GM03348 (cell line): ENCODE results near the gene ELMO1.

ENCODE experiments used
- DNase-seq: peaks from one replicate; pipeline ENCODE4 v3.0.0; 2012; ENCODE audit warnings: low spot score

ELMO1 gene

GRCh38 chr7:36971515-36972139 lies 477.0 kb downstream of the ELMO1 start:
- DNase-seq, result no peak

GRCh38 chr7:36970551-36971514 lies 477.8 kb downstream of the ELMO1 start:
- DNase-seq, result no peak

- DNase-seq, result no peak
These were observed 479.3 kb downstream of the ELMO1 start for GRCh38 chr7:36969376-36969775.

GRCh38 chr7:36967387-36967786 lies 481.3 kb downstream of the ELMO1 start:
- DNase-seq, result peak; percentile 81

DNA sequence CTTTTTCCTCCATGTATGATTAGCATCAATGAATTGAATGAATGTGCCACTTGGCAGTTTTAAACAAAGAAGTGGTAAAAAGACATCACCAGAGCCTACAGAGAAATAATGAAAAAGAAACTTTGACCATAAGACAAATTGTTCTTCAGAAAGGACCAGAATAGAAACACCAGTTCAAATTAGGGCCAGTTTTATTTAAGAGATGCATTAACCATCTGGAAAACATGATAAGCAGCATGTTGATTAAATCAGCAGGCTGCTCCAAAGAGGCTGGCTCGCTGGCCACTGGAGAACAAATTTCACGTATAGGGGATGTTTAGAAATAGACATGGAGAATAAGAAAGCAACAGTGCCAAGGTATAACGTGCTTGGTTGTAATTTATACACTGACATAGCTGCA lies 482.0 kb downstream of the ELMO1 start:
- DNase-seq, result no peak

DNA sequence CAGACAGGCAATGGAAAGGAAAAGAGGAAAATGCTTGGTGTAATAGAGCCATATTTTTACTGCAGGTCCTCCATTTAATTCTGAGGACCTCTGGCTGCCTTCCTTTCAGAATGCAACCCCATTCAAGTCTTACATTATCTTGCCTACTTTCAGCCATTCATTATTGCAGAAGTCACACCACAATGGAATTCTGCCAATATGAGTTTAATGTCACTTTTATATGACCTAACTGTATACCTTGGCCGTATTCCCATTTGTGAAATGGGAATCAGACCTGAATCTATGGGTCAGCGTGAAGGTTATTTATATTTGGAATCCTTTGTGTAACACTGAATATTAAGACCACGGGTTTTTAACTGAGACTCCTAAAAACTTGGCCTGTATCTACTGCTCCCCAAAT lies 482.6 kb downstream of the ELMO1 start:
- no peak for DNase-seq

GRCh38 chr7:36965625-36966024 lies 483.0 kb downstream of the ELMO1 start:
- DNase-seq, result no peak

DNA sequence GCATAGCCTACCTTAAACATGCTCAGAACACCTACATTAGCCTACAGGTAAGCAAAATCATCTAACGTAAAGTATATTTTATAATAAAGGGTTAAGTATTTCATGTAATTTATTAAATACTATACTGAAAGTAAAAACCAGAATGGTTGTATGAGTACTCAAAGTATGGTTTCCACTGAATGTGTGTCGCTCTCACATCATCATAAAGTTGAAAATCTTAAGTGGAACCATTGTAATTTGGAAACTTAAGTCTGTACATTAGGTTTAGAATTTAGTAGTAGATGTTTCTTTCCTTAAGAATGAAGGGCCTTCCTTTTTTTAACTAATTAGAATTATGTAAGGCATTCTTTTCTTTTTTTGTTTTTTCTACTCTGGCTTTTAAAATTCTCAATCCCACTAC lies 484.4 kb downstream of the ELMO1 start:
- no peak for DNase-seq

DNA sequence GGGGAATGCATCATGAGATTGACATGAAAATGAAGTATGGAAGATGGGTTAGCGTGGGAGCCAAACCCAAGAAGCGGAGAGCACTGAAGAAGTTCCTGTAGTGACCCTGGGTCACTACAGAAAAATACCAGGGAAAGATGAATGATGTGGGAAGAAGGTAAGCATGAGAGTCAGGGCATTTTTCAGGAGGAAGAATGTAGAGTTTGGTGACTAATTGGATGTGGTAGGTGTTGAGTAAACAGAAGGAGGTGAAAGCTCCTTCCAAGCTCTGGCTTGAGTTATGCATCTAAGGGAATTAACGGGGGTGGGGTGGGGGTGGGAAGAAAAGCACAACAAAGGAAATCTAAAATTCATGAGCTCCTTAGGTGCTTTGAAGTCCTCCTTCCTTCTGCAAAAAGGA lies 486.3 kb downstream of the ELMO1 start:
- DNase-seq, result no peak

DNA sequence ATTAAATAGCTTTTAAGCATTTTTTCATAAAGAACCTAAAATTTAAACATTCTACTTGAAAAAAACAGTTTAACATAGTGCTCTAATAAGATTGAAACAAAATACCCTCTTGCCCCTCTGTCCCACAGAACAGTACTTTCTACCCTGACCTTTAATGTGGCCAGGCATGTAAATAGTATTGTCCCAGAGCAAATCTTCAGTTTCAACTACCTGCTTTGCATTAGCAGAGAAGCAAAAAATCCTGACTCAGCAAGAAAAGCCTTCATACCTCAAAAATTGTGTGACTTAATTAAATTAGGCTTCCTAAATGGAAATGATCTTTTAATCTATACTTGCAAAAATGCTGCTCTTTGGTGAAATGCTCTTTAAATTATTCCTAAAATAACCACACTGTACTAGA lies 487.0 kb downstream of the ELMO1 start:
- DNase-seq, result no peak

- DNase-seq, result no peak
These were observed 487.6 kb downstream of the ELMO1 start for GRCh38 chr7:36961097-36961496.

- no peak for DNase-seq
These were observed 488.6 kb downstream of the ELMO1 start for GRCh38 chr7:36960105-36960504.

- DNase-seq, result no peak
These were observed 490.4 kb downstream of the ELMO1 start for GRCh38 chr7:36958111-36958733.

- DNase-seq, result no peak
These were observed 491.0 kb downstream of the ELMO1 start for GRCh38 chr7:36957620-36958019.

- no peak for DNase-seq
These were observed 491.9 kb downstream of the ELMO1 start for GRCh38 chr7:36956814-36957213.

DNA sequence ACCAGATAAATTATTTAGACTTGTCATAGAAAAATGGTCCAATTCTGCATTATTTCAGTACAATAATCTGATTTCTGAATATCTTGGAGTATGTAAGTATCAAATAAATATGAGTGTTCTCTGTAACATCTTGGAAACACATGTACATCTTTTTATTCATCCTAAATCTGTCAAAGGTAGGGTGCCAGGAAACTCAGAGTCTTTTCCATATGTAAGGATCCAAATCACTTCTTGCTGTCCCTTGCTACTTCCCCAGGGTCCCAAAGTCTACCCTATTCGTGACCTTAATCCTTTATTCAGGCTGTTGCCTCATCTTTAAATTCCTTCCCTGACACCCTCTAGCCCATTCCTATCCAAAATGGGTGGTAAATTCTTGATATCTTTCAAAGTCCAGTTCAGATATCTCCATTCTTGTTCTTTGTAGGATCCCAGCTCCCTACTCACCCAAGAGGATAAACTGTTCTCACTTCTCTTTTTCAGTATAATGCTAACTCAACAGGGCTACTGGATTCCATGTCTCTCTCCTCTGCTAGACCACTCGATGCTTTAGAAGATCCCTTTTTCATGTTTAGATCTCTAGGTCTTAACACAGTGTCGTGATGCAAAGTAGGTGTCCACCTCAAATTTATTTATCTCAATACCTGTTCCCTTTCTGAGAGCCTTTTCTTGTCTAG lies 493.1 kb downstream of the ELMO1 start:
- no peak for DNase-seq

DNA sequence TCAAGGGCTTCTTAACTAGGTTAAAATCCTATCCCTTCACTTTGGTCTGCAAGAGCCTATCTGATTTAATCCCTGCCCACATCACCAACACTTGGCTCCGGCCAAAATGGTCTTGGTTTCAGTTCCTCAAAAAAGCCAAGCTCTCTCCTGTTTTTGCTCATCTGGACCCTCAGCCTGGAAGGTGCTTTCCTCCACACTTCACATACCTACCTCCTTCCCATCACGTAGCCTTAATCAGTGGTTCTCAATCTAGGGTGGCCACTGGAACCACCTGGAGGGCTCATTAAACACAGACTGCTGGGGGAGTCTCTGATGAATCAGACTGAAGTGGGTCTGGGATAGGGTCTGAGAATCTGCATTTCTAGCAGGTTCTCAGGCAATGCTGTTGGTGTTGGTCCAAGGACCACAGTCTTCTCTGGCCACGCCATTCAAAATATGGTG lies 497.4 kb downstream of the ELMO1 start:
- DNase-seq, result no peak

DNA sequence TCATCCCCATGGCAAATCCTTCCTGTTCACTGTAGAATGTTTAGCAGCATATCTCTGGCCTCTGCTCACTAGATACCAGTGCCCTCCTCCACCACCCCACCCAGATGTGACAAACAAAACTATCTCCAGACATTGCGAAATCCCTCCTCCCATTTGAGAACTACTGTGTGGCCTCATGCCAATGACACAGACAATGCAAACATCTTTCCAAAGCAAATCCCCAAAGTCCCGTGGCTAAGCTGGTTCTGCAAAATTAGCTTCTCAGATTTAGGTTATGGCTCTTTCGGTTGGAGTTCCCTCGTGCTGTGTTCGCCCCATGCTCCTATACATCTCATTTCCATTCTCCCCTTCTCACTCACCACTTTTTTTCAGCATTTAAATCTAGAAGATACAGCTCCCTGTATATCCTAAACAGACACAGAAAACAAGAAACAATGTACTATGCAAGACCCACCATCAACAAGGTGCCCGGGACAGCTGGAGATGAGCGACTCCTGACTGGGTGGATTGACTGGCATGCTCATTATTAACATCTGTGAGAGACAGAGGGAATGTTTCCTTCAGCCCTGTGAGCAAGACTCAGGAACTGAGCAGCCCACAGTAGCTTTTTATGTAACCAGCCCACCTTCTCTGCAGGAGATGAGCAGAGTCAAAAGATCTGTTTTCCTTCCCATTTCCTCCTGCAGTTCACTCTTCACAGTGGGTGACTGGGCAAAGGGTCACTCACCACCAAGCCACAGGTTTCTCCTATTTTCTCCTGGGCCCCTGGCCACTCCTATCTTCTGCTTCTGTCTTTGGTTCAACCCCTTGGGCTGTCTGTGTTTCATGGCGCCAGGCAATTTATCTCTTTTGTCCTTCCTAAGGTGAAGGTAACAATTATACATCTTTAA lies 498.7 kb downstream of the ELMO1 start:
- no peak for DNase-seq

- no peak for DNase-seq
These were observed 502.3 kb downstream of the ELMO1 start for GRCh38 chr7:36946401-36946739.

GRCh38 chr7:36945612-36946400 lies 502.9 kb downstream of the ELMO1 start:
- DNase-seq, result no peak

DNA sequence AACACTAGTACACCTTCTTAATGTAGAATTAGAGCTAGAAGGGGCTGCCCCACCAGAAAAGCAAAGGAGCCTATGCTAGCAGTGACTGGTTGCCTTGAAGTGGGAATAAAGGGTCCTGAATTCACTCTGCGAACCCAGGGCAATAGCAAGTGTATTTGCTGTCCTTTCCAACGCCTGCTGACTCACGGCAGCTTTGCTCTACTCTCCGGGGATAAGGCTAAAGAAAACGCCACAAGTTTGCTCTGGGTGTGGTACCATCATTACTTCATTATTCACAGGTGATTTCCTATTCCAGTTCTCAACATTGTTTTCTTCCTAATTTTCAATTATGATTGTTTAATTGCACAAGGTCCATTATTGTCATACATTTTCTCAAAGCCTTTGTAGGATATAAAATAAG lies 503.8 kb downstream of the ELMO1 start:
- DNase-seq, result no peak
